ENCODE results near the gene ZFP57.
"Not testable (repeated sequence)": the region's sequence is repeated elsewhere in the genome, so short reads cannot be mapped to it uniquely, and the experiment has no call there.

Gene ZFP57

DNA sequence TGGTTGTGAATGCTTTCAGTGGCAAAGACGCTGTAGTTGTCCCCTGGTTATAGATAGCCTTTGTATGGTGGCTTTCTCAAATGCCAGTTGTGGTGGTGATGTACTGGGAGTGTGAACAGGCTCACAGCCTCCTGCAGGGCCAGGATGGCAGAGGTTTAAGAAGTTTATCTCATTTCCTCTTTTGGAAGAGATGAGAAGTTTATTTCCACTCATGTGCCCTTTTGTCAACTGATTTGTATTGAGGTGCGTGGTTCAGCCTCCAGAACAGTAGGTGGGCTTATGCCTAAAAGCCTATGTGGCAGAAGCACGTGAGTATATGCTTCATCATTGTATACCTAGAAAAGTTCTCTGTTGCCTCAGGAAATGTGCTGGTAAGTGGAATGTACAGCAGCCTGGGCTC is 13.7 kb upstream of the ZFP57 start:
- no peak for DNase-seq

DNA sequence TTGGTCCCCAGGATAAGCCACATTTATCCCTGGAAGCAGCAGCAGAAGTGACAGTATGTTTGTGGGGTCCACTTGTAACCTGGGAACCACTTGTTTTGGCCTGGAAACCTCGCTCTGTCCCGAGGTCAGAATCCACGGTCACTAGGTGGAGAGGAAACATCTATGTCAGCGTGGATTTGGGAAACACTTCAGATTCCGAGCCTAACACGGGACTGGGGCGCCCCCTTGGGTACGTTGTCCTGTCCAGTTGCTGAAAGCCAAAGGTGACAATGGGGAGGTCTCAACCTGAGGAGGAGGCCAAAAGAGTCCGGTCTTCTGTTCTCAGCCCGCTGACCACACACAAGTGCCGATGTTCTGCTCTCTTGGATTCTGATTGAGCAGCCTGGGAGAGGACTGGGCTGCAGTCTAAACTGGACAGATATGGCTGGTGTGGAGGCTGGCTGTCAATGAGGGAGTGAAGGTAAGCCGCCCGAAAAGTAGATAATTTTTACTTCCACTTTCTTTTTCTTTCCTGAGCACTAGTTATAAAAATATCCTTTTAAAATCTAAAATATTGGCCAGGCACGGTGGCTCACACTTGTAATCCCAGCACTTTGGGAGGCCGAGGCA is 4.9 kb upstream of the ZFP57 start:
- DNase-seq, result no peak

DNA sequence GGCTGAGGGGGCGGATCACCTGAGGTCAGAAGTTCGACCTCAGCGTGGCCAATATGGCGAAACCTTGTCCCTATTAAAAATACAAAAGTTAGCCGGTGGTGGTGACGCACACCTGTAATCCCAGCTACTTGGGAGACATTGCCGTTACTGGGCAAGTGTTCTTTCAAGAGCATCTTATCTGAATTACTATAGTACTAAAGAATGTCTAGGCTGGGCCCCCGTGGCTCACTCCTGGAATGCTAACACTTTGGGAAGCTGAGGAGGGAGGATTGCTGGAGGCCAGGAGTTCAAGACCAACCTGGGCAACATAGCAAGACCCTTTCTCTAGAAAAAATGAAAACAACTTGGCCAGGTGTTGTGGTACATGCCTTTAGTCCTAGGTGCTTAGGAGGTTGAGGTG is 859 bp upstream of the ZFP57 start:
- no peak for DNase-seq

DNA sequence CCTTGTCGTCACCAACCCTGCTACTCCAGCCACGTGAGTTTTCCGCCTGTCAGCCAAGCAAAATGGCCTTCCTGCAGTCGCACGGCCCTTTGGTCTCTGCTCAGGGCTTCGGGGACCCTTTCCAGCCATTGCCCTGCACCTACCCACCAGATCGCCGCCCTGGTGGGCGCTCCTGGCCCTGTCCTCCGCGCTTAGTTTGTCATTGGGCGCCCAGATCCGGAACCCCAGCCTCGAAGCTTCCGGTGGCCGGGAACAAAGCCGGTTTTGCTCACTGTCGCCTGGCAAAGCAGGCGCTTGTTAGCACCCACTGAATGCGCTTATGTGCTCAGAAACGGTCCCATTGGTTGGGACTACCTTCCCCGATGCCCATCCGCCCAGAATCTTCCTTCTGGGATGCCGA is 536 bp downstream of the ZFP57 start:
- DNase-seq, result no peak

DNA sequence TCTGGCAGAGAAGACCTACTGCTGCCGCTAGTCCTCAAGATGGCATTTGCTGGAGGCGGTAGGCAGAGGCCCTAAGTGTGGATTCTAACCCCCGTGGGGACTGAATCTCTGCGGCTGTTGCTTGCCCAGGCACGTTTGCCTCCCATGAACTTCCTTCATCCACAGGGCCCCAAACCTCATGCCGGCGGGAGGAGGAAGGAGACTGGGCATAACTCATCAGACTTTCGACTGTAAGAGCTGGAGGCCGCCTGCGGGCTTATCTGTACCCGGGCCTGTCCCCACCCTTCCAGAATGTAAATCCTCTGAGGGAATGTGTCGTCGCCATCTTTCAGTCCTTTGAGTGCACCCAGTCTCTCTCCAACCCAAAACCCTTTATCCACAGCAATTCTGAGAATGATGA is 990 bp downstream of the ZFP57 start:
- DNase-seq, result no peak

DNA sequence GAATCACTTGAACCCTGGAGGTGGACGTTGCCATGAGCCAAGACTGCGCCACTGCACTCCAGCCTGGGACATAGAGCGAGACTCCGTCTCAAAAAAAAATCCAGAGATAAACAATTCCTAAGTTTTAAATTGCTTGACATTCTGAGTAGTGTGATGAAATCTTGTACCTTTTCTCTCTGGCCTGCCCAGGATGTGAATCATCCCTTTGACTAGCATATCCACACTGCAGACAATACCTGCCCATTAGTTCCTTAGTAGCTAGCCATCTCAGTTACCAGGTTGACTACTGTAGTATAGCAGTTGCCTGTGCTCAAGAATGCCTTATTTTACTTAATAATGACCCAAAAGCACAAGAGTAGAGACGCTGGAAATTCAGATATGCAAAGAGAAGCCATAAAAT is 2.8 kb downstream of the ZFP57 start:
- DNase-seq, result no peak

DNA sequence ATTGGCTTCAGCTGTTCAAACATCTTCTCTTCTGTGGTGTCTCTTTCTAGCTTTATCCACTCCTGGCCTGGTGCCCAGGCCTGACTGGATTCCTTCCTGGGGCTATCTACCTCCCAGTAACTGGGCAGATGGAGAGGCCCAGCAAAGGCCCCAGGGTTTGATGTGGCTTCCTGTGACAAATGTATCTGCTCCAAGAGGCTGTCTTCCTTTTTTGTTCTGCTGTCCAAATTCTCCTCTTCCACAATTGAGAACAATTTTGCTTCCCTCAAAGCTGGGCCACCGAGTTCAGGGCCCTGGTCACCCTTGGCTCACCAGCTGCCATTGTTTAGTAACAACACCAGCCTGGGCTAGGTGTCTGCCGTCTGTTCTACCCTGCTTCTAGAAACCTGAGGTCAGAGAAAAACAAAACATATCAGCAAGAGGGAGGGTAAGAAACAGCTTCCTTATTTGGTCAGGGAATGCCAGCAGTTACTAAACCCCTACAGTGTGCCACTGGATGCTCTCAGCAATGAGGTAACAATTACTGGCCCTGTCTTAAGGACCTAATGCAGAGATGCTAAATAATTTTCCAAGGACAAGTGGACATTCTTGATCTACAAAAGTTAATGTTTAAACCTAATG is 3.9 kb downstream of the ZFP57 start:
- DNase-seq, result no peak

DNA sequence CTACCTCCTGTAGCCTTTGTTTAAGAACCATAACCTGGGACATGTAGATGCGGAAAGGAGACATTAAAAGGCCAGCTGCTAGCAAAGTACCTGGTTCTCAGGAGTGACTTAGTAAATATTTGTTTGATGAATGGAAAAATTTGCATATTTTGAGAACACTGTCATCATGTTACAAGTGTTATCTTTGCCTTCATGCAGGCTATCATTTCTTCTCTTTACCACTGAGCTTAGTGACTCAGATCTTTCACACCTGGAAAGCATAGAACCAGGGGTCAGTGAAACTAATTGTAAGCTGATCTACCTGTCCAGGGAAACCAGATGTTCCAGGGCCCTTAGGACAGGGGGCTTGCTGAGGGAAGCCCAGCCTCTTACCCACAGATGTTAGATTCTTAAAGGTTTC is 5.4 kb downstream of the ZFP57 start:
- DNase-seq, result no peak

DNA sequence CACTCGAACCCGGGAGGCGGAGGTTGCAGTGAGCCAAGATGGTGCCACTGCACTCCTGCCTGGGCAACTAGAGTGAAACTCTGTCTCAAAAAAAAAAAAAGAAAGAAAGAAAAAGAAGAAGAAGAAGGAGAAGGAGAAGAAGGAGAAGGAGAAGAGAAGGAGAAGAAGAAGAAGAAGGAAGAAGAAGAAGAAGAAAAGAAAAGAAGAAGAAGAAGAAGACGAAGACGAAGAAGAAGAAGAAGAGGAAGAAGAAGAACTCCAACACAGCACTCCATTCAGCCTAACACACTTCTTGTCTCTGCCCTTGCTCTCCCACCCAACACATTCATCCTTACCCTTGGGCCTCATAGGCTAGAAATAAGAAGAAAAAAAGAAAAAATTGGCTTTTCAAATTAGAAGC is 6.9 kb downstream of the ZFP57 start:
- no peak for DNase-seq

DNA sequence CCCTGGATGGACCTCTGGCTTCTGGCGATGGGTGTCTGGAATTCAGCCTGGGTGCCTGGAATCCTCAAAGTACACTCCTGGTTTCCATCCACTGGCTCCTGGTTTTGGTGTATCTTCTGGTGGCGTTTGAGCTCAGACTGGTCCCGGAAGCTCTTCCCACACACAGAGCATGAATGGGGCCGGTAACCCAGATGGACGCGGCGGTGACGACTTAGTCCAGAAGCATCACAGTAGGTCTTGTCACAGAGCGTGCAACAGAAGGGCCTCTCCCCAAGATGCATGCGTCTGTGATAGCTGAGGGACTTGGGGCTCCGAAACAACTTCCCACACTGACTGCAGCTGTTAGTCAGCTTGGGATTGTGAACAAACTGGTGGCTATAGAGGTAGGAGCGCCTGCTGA is 7.8 kb downstream of the ZFP57 start:
- no peak for DNase-seq

DNA sequence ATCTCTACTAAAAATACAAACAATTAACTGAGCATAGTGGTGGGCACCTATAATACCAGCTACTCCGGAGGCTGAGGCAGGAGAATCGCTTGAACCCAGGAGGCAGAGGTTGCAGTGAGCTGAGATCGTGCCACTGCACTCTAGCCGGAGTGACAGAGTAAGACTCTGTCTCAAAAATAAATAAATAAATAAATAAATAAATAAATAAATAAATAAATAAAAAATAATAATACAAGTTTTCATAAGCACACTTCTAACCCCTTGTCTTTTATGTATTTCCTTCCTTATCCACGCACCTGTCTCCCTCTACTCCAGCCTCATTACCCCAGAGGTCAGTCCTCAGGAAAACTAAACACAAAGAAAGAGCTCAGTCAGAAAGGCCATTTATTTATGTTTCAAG is 8.8 kb downstream of the ZFP57 start:
- DNase-seq, result not testable (repeated sequence)

DNA sequence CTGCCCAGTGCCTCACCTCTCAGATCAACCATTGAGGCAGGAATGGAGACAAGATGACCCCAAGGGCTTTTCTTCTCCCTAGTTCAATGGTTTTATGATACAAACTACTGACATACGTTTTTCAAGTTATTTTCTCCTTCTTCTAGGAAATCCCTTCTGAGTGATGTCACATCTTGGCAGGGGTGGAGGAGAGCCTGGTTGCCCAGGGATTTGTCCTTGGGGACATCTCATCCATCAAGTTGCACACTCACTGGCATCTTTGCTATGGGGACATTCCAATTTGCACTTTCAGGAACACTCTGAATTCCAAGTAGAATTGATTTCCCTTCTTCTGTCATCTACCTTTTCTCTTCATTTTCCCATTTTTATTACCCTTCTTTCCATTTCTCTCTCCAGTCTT is 9.9 kb downstream of the ZFP57 start:
- no peak for DNase-seq

DNA sequence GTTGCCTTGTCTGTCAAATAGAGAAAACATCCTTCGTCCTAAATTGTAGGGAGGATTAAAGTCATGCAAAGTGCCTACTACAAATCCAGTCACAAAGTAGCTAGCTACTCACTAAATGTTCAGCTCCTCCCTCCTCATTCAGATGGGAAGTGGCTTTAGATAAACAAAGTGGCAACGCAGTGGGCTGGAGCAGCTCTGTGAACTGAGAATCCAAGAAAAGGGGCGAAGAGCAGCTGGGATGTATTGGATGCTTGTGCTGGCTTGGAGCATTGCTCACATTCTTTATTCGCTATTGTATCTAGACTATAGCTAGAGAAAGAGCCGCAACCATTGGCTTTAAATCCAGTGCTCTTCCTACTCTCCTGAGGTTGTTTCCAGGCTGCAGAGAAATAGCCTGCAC is 13.8 kb downstream of the ZFP57 start:
- DNase-seq, result no peak

DNA sequence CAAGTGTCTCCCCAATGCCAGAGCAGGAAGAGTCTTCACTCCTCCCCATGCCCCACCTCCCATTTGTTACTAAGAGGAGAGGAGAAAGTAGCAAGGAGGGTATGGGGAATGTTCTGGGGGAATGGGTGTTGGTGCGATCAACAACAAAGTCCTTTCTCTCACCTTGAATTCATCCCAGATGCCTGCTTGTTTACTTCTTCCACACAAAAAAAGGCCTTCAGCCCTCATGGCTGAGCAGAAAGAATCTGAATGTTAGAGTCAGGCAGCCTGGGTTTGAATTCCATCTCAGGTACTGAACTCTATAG is 14.2 kb downstream of the ZFP57 start:
- no peak for DNase-seq

DNA sequence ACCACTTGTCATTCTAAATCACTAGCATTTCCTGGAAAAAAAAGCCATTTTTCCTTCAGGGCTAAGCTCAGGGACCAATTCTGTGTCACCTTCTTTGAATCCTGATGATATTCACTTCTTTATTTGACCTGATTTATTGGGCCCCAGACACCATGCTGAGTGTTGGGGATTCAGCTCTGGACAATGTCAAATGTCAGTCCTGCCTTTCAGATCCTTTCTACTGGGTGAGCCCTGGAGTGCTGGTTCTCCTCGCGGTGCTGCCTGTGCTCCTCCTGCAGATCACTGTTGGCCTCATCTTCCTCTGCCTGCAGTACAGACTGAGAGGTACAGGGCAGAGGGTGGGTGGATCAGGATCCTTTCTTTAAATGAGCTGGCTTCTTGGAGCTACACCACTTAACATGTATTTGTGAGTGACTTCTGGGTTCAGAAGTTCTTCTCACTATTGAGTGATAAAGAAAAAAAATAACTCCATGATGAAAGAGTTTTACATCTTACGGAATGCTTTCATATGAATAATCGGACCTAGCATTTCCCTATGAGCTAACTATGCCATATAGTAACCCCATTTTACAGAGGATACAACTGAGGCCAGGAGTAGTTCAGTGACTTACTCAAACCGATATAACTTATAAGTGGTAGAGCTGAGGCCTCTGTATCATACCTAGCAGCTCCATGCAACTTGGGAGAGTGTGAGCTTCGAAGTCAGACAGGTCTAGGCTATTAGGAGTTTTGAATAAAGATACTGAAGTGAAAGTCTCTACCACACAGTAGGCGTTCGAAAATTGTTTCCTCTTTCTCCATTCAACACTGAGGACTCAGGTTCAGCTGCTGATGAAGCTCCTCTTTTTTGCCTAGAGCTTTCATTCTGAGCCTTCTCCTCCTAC is 14.8 kb downstream of the ZFP57 start:
- DNase-seq, result no peak

DNA sequence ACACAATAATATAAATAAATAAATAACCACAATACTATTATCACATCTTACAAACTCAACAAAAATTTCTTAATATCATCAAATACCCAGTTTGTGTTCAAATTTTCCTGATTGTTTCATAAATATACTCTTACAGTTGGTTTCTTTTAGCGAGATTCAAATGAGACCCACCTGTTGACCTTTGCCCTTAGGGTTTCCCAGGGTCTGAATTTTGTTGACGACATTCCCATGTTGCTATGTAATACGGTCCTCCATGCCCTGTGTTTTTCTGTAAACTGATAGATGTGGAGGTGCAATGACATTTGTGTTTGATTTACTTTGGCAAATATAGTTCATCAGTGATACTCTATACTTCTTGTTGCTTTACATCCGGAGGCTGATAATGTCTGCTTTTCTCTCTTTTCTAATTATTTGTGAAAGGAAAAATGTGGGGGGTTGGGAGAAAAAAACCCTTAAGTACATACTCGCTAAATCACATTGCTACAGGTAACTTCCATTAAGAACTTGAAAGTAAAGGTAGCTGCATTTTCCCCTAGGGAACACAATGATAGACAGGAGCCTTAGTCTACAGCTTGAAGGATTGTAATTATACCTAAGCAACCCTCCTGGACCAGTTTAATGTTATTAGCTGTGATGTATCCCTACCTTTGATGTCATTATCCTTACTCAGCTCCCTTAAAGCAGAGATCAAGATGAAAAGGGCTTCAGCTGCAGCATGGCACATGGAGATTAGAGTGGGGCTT is 17.5 kb downstream of the ZFP57 start:
- DNase-seq, result no peak

DNA sequence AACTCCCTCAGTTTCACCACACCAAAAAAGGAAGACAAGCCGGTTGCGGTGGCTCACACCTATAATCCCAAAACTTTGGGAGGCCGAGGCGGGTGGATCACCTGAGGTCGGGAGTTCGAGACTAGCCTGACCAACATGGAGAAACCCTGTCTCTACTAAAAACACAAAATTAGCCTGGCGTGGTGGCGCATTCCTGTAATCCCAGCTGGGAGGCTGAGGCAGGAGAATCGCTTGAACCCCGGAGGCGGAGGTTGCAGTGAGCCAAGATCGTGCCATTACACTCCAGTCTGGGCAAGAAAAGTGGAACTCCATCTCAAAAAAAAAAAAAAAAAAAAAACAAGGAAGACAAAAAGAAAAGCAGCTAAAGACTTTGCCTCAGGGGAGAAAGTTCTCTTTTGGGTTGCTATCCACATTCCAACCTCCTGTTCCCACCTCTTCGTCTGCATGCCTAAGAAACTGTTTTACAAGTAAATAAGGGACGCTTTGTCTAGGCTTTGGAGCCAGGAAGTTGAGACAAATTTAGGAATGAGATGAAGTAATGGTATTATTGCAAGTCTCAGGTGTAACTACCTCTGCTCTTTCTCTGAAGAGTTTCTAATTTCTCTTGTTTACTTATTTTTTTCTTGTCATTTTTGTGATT is 19.3 kb downstream of the ZFP57 start:
- not testable (repeated sequence) for DNase-seq

DNA sequence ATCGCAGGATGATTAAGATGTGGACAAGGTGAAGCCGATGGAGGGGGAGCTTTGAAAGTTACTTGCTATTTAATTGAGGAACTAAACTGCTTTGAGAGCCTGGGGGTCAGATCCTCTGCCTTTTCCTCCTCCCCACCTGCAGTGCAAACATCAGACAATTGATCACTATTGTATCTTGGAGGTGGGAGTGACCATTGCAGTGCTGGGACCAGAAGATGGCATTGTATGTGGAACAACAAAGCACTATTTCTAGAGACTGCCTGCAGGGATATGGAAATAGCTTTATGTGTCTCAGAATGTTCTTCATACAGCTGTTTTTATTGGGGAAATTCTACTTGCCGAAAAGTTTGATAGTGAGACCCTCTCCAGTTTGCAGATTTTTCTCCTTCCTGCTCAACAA is 19.9 kb downstream of the ZFP57 start:
- DNase-seq, result no peak

DNA sequence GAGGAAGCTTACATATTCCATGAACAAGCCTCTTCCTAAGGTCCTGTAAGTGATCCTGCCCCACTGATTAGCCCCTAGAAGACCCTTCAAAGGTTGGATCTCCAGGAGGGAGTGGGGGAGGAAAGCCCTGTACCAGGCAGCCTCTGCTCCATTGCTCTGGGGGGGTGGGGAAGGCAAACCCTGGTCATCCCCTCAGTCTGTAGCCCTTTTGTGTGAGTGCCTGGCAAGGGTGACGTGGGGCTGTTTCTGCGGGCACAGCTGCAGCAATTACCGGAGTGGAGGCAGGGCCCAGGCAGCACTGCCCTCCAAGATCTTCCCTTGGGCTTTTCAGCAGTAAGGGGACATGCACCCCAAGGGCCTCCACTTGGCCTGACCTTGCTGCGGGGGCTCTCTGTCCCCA is 24.2 kb downstream of the ZFP57 start, which contains the start of gene MOG:
MOG (plus strand) TSS at position 295 of the 400 bp plus-strand sequence. CDS start 118 bp downstream, outside the sequence.
- DNase-seq, result no peak

DNA sequence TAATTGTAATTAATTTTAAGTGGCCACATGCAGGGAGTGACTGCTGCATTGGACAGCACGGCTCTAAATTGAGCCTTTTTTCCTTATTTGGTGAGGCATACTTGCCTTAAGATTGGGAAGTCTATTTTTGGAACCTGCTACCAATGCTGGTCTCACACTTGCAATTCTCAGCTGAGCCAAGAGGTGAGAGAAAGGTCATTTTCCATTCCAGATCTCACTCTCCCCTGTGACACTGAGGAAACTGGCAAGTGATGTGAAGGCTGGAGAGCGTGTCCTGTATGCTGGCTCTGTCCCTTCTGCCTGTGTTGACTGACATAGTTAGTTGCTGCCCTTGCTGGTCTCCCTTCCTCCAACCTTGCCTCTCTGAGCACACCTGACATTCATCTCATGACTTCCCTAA is 24.8 kb downstream of the ZFP57 start:
- DNase-seq, result no peak

DNA sequence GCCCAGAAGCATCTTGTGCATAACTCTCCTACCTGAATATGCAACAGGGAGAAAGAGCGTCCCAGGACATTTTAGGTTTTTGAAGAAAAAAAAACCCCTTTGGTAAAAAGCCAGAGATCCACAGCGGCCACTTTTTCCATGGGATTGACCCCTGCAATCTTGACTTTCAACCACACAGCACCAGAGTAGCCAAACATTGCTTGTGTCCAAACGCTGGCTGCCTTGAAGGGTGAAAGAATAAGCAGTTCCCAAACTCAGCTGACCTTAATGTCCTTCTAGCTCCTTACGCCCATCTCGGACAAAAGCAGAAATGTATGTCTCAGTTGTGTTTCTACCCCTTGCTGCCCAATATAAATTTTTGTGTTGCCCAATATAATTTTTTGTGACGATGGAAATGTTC is 25.3 kb downstream of the ZFP57 start:
- no peak for DNase-seq

DNA sequence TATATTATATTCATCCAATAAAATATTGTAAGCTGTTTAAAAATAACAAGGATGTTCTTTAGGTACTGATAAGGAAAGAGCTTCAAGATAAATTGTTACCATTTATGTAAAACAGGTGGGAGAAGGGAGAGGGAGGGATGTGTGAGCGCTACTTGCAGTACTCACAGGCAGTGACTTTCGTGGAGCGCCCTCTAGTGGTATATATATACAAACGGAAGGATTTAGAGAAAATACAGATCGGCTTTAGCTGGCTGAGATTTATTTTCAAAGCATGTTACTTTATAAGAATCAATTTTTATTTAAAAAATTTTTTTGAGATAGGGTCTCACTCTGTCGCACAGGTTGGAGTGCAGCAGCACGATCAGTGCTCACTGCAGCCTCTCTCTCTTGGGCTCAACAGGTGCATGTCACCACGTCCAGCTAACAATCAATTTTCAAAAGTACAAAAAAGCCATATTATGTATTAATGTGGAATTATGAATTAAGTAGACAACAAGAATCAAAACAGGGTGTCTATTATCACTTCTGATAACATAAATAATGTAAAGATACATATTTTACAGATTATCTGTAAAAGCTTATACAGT is 27.4 kb downstream of the ZFP57 start:
- no peak for DNase-seq

DNA sequence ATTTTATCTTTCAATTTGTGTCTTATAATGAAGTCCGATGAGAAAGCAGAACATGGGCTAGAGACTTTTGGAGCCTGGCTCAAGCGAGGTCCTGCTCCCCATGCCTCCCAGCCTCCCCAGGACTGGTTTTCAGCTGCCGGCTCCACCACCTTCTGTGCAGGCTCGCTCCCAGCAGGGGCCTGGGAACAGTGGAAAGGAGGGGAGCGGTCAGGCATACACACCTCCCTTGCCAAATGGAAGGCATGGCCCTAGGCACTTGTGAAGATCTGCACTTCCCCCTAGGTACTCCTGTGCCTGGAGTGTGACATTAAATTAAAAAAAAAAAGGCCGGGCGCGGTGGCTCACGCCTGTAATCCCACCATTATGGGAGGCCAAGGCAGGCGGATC is 28.8 kb downstream of the ZFP57 start:
- no peak for DNase-seq

All from activated effector memory CD4-positive, alpha-beta T cell treated with Interleukin-2 at 50 U/mL for 16 hours (primary cell).